ENCODE data around the gene VPS26B.
A peak's percentile ranks its signal among the peaks of the same experiment; 100 is the strongest.

VPS26B gene

DNA sequence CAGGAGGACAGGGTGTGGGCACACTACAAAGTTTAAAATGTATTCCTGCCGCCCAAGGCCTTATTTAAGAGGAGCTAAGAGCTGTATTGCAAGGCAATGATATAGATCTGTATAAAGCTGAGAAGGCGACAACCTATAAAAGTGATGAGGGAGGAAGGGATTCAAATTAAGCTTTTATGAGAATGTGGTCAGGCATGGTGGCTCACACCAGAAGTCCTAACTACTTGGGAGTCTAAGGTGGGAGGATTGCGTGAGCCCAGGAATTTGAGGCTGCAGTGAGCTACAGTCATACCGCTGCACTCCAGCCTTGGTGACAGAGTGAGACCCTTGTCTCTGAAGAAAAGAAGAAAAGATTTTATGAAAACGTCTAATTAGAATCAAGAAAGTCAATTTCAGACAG, 42.0 kb downstream of the VPS26B start:
- TF ChIP-seq, protein P1, sequence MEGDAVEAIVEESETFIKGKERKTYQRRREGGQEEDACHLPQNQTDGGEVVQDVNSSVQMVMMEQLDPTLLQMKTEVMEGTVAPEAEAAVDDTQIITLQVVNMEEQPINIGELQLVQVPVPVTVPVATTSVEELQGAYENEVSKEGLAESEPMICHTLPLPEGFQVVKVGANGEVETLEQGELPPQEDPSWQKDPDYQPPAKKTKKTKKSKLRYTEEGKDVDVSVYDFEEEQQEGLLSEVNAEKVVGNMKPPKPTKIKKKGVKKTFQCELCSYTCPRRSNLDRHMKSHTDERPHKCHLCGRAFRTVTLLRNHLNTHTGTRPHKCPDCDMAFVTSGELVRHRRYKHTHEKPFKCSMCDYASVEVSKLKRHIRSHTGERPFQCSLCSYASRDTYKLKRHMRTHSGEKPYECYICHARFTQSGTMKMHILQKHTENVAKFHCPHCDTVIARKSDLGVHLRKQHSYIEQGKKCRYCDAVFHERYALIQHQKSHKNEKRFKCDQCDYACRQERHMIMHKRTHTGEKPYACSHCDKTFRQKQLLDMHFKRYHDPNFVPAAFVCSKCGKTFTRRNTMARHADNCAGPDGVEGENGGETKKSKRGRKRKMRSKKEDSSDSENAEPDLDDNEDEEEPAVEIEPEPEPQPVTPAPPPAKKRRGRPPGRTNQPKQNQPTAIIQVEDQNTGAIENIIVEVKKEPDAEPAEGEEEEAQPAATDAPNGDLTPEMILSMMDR (IDR thresholded peaks at IDR 0.05; ENCODE audit: insufficient read depth, low read depth, low read length, missing control alignments), result no peak
- H3K4me3 ChIP-seq (ENCODE audit: low read length), result no peak overlapping the region
- DNase-seq (ENCODE audit: low read depth), result no peak

DNA sequence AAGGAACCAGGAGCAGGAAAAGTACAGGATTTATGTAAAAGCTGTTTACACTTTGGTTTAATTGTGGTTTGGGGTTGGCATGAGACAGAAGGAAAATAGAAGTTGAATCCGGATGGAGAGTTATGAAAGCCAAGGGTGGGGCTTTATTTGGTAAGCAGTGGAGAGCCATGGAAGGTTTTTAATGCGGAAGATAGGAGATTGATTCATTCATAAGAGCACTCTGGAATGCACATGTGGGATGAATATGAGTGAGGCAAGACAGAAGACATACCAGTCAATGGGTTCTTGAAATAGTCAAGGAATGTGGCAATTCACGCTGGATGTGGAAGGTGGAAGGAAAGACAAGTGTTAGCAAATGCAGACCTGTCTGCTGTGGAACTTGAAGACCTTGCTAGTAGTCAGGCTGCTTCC, 42.4 kb downstream of the VPS26B start:
- DNase-seq (ENCODE audit: low read depth), result peak; percentile 99
- H3K4me3 ChIP-seq (ENCODE audit: low read length), result no peak overlapping the region
- TF ChIP-seq, protein P1 (IDR thresholded peaks at IDR 0.05; ENCODE audit: insufficient read depth, low read depth, low read length, missing control alignments), result no peak

DNA sequence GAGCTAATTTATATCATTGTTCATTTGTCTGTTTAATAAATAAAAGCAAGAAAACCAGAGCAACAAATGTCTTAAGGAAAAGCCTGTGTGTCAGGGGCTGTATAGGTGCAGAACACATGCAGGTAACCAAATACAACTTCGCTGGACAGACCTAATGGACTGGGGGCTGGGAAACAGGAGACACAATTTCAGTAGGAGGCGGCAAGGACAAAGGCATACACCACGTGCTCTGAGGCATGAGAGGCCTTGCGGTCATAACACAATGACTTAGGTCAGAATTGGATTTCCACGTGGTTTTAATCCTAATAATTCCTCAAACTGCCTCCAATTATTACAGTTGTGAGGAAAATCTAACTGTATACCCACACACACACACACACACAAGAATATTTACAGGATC, 43.0 kb downstream of the VPS26B start:
- H3K4me3 ChIP-seq (ENCODE audit: low read length), result no peak overlapping the region
- DNase-seq (ENCODE audit: low read depth), result no peak
- TF ChIP-seq, protein P1 (IDR thresholded peaks at IDR 0.05; ENCODE audit: insufficient read depth, low read depth, low read length, missing control alignments), result no peak

DNA sequence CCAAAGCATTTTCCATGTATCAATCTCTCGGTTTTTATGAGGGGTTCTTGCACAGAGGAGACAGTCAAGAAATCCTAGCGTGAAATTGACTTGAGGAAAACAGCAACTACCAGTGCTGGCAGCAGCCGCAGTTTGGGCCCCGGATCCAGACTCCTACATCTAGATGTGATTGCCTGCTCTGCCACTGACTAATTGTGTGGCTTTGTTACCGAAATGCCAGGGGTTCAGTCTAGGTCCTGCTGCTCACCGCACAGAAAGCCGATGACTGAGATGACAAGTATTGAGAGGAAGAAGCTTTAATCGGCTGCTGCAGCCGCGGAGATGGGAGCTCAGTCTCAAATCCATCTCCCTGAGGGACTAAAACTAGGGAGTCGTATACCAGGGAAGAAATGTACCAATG, 43.5 kb downstream of the VPS26B start:
- no peak overlapping the region for H3K4me3 ChIP-seq (ENCODE audit: low read length)
- no peak for DNase-seq (ENCODE audit: low read depth)
- TF ChIP-seq, protein P1 (IDR thresholded peaks at IDR 0.05; ENCODE audit: insufficient read depth, low read depth, low read length, missing control alignments), result no peak

DNA sequence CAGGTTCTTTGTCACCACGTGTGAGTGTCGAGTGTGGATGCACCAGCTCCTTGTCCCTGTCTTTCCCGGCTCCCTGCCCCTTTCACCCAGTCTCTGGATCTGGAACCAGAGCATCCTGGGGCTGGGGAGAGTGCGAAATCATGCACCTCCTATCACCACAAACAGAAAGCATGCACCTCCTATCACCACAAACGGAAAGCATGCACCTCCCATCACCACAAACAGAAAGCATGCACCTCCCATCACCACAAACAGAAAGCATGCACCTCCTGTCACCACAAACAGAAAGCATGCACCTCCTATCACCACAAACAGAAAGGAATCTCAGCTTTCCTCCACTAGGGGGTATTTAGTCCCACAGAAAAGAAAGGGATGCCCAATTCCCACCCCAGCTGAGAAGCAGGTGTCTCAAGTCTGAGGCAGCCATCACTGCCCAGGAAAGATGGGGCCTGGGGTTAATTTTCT, 45.8 kb downstream of the VPS26B start:
- DNase-seq (ENCODE audit: low read depth), result peak; percentile 35
- no peak overlapping the region for H3K4me3 ChIP-seq (ENCODE audit: low read length)
- TF ChIP-seq, protein P1 (IDR thresholded peaks at IDR 0.05; ENCODE audit: insufficient read depth, low read depth, low read length, missing control alignments), result peak; percentile 6

DNA sequence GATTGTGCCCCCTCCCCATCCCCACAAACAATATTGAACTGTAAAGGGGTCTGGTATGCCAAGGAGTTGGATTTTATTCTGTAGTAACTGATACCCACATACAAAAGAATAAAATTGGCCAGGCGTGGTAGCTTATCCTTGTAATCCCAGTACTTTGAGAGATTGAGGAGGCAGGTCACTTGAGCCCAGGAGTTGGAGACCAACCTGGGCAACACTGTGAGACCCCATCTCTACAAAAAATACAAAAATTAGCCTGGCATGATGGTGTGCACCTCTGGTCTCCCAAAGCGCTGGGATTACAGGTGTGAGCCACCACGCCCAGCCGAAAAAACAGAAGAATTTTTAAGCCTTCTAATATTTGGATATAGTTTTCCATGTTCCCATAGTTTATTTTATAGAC, 47.5 kb downstream of the VPS26B start:
- no peak overlapping the region for H3K4me3 ChIP-seq (ENCODE audit: low read length)
- TF ChIP-seq, protein P1 (IDR thresholded peaks at IDR 0.05; ENCODE audit: insufficient read depth, low read depth, low read length, missing control alignments), result no peak
- no peak for DNase-seq (ENCODE audit: low read depth)

All from epithelial cell of esophagus (primary cell).